Neuronal stem cell (in vitro differentiated cells): ENCODE measurements around the gene SHISA9.

Experiments
- DNase-seq: peaks from one replicate; pipeline ENCODE4 v3.0.0-alpha.2; 2013; ENCODE audit warnings: low spot score
- H2AFZ ChIP-seq: one replicate; pipeline ENCODE4 v1.6.1; 2013; ENCODE audit warnings: mild to moderate bottlenecking, low read length, inconsistent platforms
- H2AK5ac ChIP-seq: 2 replicates; pipeline ENCODE4 v1.6.1; 2013; ENCODE audit warnings: low read depth, mild to moderate bottlenecking, inconsistent platforms, low read length, moderate library complexity, mixed read lengths
- H2BK120ac ChIP-seq: 2 replicates; pipeline ENCODE4 v1.6.1; 2013; ENCODE audit warnings: low read depth, mild to moderate bottlenecking, inconsistent platforms, low read length, moderate library complexity, mixed read lengths
- H2BK12ac ChIP-seq: one replicate; pipeline ENCODE4 v1.6.1; 2013; ENCODE audit warnings: low read length, inconsistent platforms
- H2BK15ac ChIP-seq: 2 replicates; pipeline ENCODE4 v1.6.1; 2013; ENCODE audit warnings: mild to moderate bottlenecking, low read length, inconsistent platforms, mixed read lengths
- H2BK5ac ChIP-seq: one replicate; pipeline ENCODE4 v1.6.1; 2013; ENCODE audit warnings: inconsistent platforms, mild to moderate bottlenecking, low read length, moderate library complexity
- H3K14ac ChIP-seq: one replicate; pipeline ENCODE4 v1.6.1; 2013; ENCODE audit warnings: low read length, inconsistent platforms
- H3K18ac ChIP-seq: 2 replicates; pipeline ENCODE4 v1.6.1; 2013; ENCODE audit warnings: low read length, inconsistent platforms
- H3K23ac ChIP-seq: 2 replicates; pipeline ENCODE4 v1.6.1; 2013; ENCODE audit warnings: low read depth, mild to moderate bottlenecking, mixed read lengths, low read length, inconsistent platforms; ENCODE audit not compliant: poor library complexity
- H3K27ac ChIP-seq: replicated peaks from 3 replicates; pipeline ENCODE4 v1.5.1; 2013; ENCODE audit warnings: low read length, inconsistent platforms
- H3K27me3 ChIP-seq, 3 experiments: 2 replicates each; pipeline ENCODE4 v1.6.1; 2013; ENCODE audit warnings: low read length in 3 of 3, mild to moderate bottlenecking in 2 of 3, inconsistent platforms in 1 of 3, low read depth in 1 of 3, mixed read lengths in 1 of 3, moderate library complexity in 1 of 3; ENCODE audit not compliant: control insufficient read depth in 3 of 3, insufficient read depth in 3 of 3
- H3K36me3 ChIP-seq, 2 donors: replicated peaks in 1 of 2; 2 replicates each; pipeline ENCODE4 v1.6.1; 2013; ENCODE audit warnings: low read length in 2 of 2; ENCODE audit not compliant: control insufficient read depth in 2 of 2, insufficient read depth in 2 of 2
- H3K4ac ChIP-seq: 2 replicates; pipeline ENCODE4 v1.6.1; 2013; ENCODE audit warnings: inconsistent platforms, mild to moderate bottlenecking, low read length, moderate library complexity
- H3K4me1 ChIP-seq, 2 donors: 1 replicate in 1 of 2; 2 replicates in 1 of 2; pipeline ENCODE4 v1.6.1; 2013; ENCODE audit warnings: low read length in 2 of 2, low read depth in 1 of 2; ENCODE audit not compliant: control insufficient read depth in 2 of 2, insufficient read depth in 1 of 2
- H3K4me2 ChIP-seq: one replicate; pipeline ENCODE4 v1.6.1; 2013; ENCODE audit warnings: mild to moderate bottlenecking, low read length, inconsistent platforms; ENCODE audit not compliant: insufficient read depth, poor library complexity, severe bottlenecking
- H3K4me3 ChIP-seq, 2 donors: 2 replicates each; pipeline ENCODE4 v1.5.1; 2013; ENCODE audit warnings: low read length in 2 of 2, mild to moderate bottlenecking in 2 of 2, inconsistent platforms in 1 of 2, moderate library complexity in 1 of 2
- H3K79me1 ChIP-seq: one replicate; pipeline ENCODE4 v1.6.1; 2013; ENCODE audit warnings: low read depth, mild to moderate bottlenecking, inconsistent platforms, low read length, moderate library complexity
- H3K9ac ChIP-seq: one replicate; pipeline ENCODE4 v1.6.1; 2013; ENCODE audit warnings: mild to moderate bottlenecking, low read depth, low read length, inconsistent platforms; ENCODE audit not compliant: poor library complexity
- H3K9me3 ChIP-seq, 2 donors: replicated peaks in 1 of 2; 2 replicates each; pipeline versions ENCODE3 to v1.6.1; 2013; ENCODE audit warnings: low read length in 2 of 2, mild to moderate bottlenecking in 2 of 2, inconsistent platforms in 1 of 2, low read depth in 1 of 2, mixed read lengths in 1 of 2, moderate library complexity in 1 of 2; ENCODE audit not compliant: control insufficient read depth in 2 of 2, insufficient read depth in 1 of 2
- H4K8ac ChIP-seq: one replicate; pipeline ENCODE4 v1.6.1; 2013; ENCODE audit warnings: low read depth, mild to moderate bottlenecking, inconsistent platforms, low read length, moderate library complexity
- H4K91ac ChIP-seq: one replicate; pipeline ENCODE4 v1.6.1; 2013; ENCODE audit warnings: low read length, low read depth, mild to moderate bottlenecking, inconsistent platforms; ENCODE audit not compliant: poor library complexity
- WGBS, 2 donors: extraction: QIAGEN DNeasy Blood & Tissue Kit; methylation state at CpG; one replicate each; pipeline ENCODE4 v1.1.7; 2013; ENCODE audit warnings: missing lambda C conversion rate in 2 of 2, mixed read lengths in 1 of 2; ENCODE audit not compliant: insufficient read length in 2 of 2, insufficient replicate concordance in 1 of 2; ENCODE audit errors: extremely low coverage in 2 of 2; 5-methylcytosine and 5-hydroxymethylcytosine counted together

SHISA9 gene

GRCh38 chr16:12862941-12863340 is 38.5 kb upstream of the SHISA9 start:
- Histone ChIP-seq H3K27ac (no peak overlapping the region), H2AK5ac (no peak overlapping the region), H3K4me2 (no peak overlapping the region), H3K14ac (no peak overlapping the region), H2BK15ac (no peak overlapping the region), H3K4me1 (no peaks in the 10 kb centered on the region), H2BK12ac (no peak overlapping the region), H3K23ac (no peak overlapping the region), H4K8ac (no peak overlapping the region), H3K79me1 (peaks cover 1% of the 10 kb centered on the region), H3K18ac (peak overlapping the region; percentile 20), H3K36me3 (no peaks in the 10 kb centered on the region), H2AFZ (no peak overlapping the region), H3K4ac (no peak overlapping the region), H3K27me3 (no peaks in the 10 kb centered on the region), H2BK120ac (no peak overlapping the region), H3K4me3 (no peak overlapping the region), H3K9me3 (no peaks in the 10 kb centered on the region), H3K9ac (no peak overlapping the region), H2BK5ac (no peak overlapping the region), H4K91ac (no peak overlapping the region)
- DNase-seq = no peak
- no CpG with 5 or more reads among the region's 5 CpGs for WGBS, 2 donors

- Histone ChIP-seq H3K79me1 (peaks cover 1% of the 10 kb centered on the region), H2BK15ac (no peak overlapping the region), H3K18ac (no peak overlapping the region), H2AK5ac (no peak overlapping the region), H3K9me3 (no peaks in the 10 kb centered on the region), H3K9ac (no peak overlapping the region), H3K23ac (no peak overlapping the region), H2BK5ac (no peak overlapping the region), H3K14ac (no peak overlapping the region), H2BK12ac (no peak overlapping the region), H3K4me3 (no peak overlapping the region), H4K8ac (no peak overlapping the region), H2AFZ (no peak overlapping the region), H3K27me3 (no peaks in the 10 kb centered on the region), H3K4ac (no peak overlapping the region), H3K36me3 (no peaks in the 10 kb centered on the region), H3K4me2 (no peak overlapping the region), H2BK120ac (no peak overlapping the region), H4K91ac (no peak overlapping the region), H3K27ac (no peak overlapping the region), H3K4me1 (no peaks in the 10 kb centered on the region)
- WGBS, 2 donors = no CpG with 5 or more reads among the region's 3 CpGs
- no peak for DNase-seq
These were observed 34.3 kb upstream of the SHISA9 start for GRCh38 chr16:12866981-12867551.

- no peak overlapping the region for H3K9ac ChIP-seq
- no peak overlapping the region for H2BK5ac ChIP-seq
- H2BK120ac ChIP-seq = no peak overlapping the region
- no peak overlapping the region for H3K4me3 ChIP-seq
- no peaks in the 10 kb centered on the region for H3K9me3 ChIP-seq
- H2BK12ac ChIP-seq = no peak overlapping the region
- H3K4me1 ChIP-seq = no peaks in the 10 kb centered on the region
- H3K27me3 ChIP-seq = no peaks in the 10 kb centered on the region
- no peak overlapping the region for H3K14ac ChIP-seq
- WGBS, 2 donors = no CpG with 5 or more reads among the region's 3 CpGs
- H4K8ac ChIP-seq = no peak overlapping the region
- no peak overlapping the region for H3K18ac ChIP-seq
- no peak overlapping the region for H3K23ac ChIP-seq
- H2BK15ac ChIP-seq = no peak overlapping the region
- H3K36me3 ChIP-seq = no peaks in the 10 kb centered on the region
- no peak overlapping the region for H4K91ac ChIP-seq
- no peak overlapping the region for H3K27ac ChIP-seq
- no peak overlapping the region for H3K4ac ChIP-seq
- no peak overlapping the region for H2AFZ ChIP-seq
- DNase-seq = no peak
- no peak overlapping the region for H2AK5ac ChIP-seq
- H3K4me2 ChIP-seq = no peak overlapping the region
- no peaks in the 10 kb centered on the region for H3K79me1 ChIP-seq
These were observed 33.2 kb upstream of the SHISA9 start for GRCh38 chr16:12868169-12868568.

GRCh38 chr16:12868788-12869187 is 32.6 kb upstream of the SHISA9 start:
- H3K27me3 ChIP-seq = no peaks in the 10 kb centered on the region
- no peak overlapping the region for H3K23ac ChIP-seq
- no peak overlapping the region for H3K18ac ChIP-seq
- H2BK5ac ChIP-seq = no peak overlapping the region
- no peak overlapping the region for H4K8ac ChIP-seq
- no peak overlapping the region for H2BK12ac ChIP-seq
- no peak overlapping the region for H3K14ac ChIP-seq
- H2BK15ac ChIP-seq = no peak overlapping the region
- no peak overlapping the region for H3K4ac ChIP-seq
- no peak overlapping the region for H3K9ac ChIP-seq
- no peaks in the 10 kb centered on the region for H3K36me3 ChIP-seq
- no CpG with 5 or more reads among the region's 8 CpGs for WGBS, 2 donors
- H3K79me1 ChIP-seq = no peaks in the 10 kb centered on the region
- H2AK5ac ChIP-seq = no peak overlapping the region
- DNase-seq = no peak
- H3K27ac ChIP-seq = no peak overlapping the region
- H2AFZ ChIP-seq = no peak overlapping the region
- H4K91ac ChIP-seq = no peak overlapping the region
- no peak overlapping the region for H2BK120ac ChIP-seq
- no peaks in the 10 kb centered on the region for H3K9me3 ChIP-seq
- no peak overlapping the region for H3K4me3 ChIP-seq
- no peak overlapping the region for H3K4me2 ChIP-seq
- H3K4me1 ChIP-seq = no peaks in the 10 kb centered on the region
